Left ventricle myocardium inferior (tissue), 1 donor: ENCODE data around the gene WASL. TPM values are rescaled to one million over a fixed set of nuclear protein-coding genes. Genes with fewer than 3 reads are reported as not detected.
"Not testable (repeated sequence)": the region's sequence is repeated elsewhere in the genome, so short reads cannot be mapped to it uniquely, and the experiment has no call there.

Experiments used
- DNase-seq: peaks from one replicate; pipeline ENCODE4 v3.0.0-alpha.2; 2020
- H3K27ac ChIP-seq: fragments of 200-600 bp; replicated peaks from 2 replicates; pipeline ENCODE4 v1.8.0; 2021
- H3K27me3 ChIP-seq: fragments of 200-600 bp; 2 replicates; pipeline ENCODE4 v1.8.0; 2021; ENCODE audit warnings: low read depth
- H3K36me3 ChIP-seq: fragments of 200-600 bp; 2 replicates; pipeline ENCODE4 v1.8.0; 2021
- H3K4me1 ChIP-seq: fragments of 200-600 bp; 2 replicates; pipeline ENCODE4 v1.8.0; 2021
- H3K4me3 ChIP-seq: fragments of 200-600 bp; 2 replicates; pipeline ENCODE4 v1.8.0; 2021; ENCODE audit warnings: mild to moderate bottlenecking, moderate library complexity
- H3K9me3 ChIP-seq: fragments of 200-600 bp; replicated peaks from 2 replicates; pipeline ENCODE4 v1.8.0; 2021
- CTCF ChIP-seq: fragments of 200-600 bp; IDR thresholded peaks from 2 replicates; pipeline ENCODE4 v1.8.0; 2021; ENCODE audit warnings: antibody characterized with exemption, mild to moderate bottlenecking, borderline replicate concordance
- intact Hi-C: fragments of 100-400 bp; cut with micrococcal nuclease; formaldehyde crosslinking; loops from one replicate; pipeline ENCODE4 v1.11.0; 2022
- total RNA-seq: library from RNA; stranded (reverse); fragmentation: NEBNext Ultra II Directional; extraction: Animal tissue kit (Norgen Biotek cat#: 25700); gene quantifications from one replicate; pipeline ENCODE4 v1.2.1, GENCODE V29; 2021
- donor health status: DM: no; HTN: yes; CAD: no; lungs with severe emphysema.

WASL gene
- total RNA-seq, 1 donor from 2014 or later = 27.5 TPM

GRCh38 chr7:123724817-123725253 lies 24.0 kb downstream of the WASL start:
- Histone ChIP-seq H3K4me3 (no peak overlapping the region), H3K4me1 (peaks cover 99% of the 10 kb centered on the region), H3K27ac (no peak overlapping the region), H3K9me3 (no peaks in the 10 kb centered on the region), H3K36me3 (peaks cover 4% of the 10 kb centered on the region), H3K27me3 (no peaks in the 10 kb centered on the region)
- TF ChIP-seq CTCF = no peak
- intact Hi-C loops = no loop called here
- no peak for DNase-seq

GRCh38 chr7:123723913-123724312 lies 24.9 kb downstream of the WASL start:
- DNase-seq = no peak
- intact Hi-C loops = no loop called here
- peaks cover 99% of the 10 kb centered on the region for H3K4me1 ChIP-seq
- no peak overlapping the region for H3K4me3 ChIP-seq
- H3K27me3 ChIP-seq = no peaks in the 10 kb centered on the region
- peaks cover 4% of the 10 kb centered on the region for H3K36me3 ChIP-seq
- no peak overlapping the region for H3K27ac ChIP-seq
- no peaks in the 10 kb centered on the region for H3K9me3 ChIP-seq
- no peak for TF ChIP-seq CTCF

GRCh38 chr7:123720527-123720926 lies 28.3 kb downstream of the WASL start:
- H3K27me3 ChIP-seq, H3K9me3 ChIP-seq, H3K27ac ChIP-seq, H3K36me3 ChIP-seq, H3K4me3 ChIP-seq, intact Hi-C loops, DNase-seq: not testable (repeated sequence)
- H3K4me1 ChIP-seq = peaks cover 94% of the 10 kb centered on the region

- H3K4me1 ChIP-seq = peaks cover 91% of the 10 kb centered on the region
- DNase-seq = no peak
- no peaks in the 10 kb centered on the region for H3K9me3 ChIP-seq
- intact Hi-C loops = no loop called here
- peak overlapping the region; percentile 63 for H3K27ac ChIP-seq
- no peaks in the 10 kb centered on the region for H3K36me3 ChIP-seq
- no peaks in the 10 kb centered on the region for H3K27me3 ChIP-seq
- TF ChIP-seq CTCF = no peak
- no peak overlapping the region for H3K4me3 ChIP-seq
Measured at GRCh38 chr7:123719197-123719721, 29.5 kb downstream of the WASL start.

- no peaks in the 10 kb centered on the region for H3K27me3 ChIP-seq
- no peak overlapping the region for H3K4me3 ChIP-seq
- no peaks in the 10 kb centered on the region for H3K9me3 ChIP-seq
- no peaks in the 10 kb centered on the region for H3K36me3 ChIP-seq
- intact Hi-C loops = no loop called here
- DNase-seq = no peak
- peak overlapping the region; percentile 63 for H3K27ac ChIP-seq
- TF ChIP-seq CTCF = no peak
- H3K4me1 ChIP-seq = peaks cover 86% of the 10 kb centered on the region
Measured at GRCh38 chr7:123718773-123719172, 30.0 kb downstream of the WASL start.

- Histone ChIP-seq H3K27me3 (no peaks in the 10 kb centered on the region), H3K36me3 (no peaks in the 10 kb centered on the region), H3K4me1 (peaks cover 77% of the 10 kb centered on the region), H3K9me3 (no peaks in the 10 kb centered on the region), H3K27ac (no peak overlapping the region), H3K4me3 (no peak overlapping the region)
- intact Hi-C loops = no loop called here
- DNase-seq = no peak
- no peak for TF ChIP-seq CTCF
Measured at GRCh38 chr7:123717689-123718088, 31.1 kb downstream of the WASL start.
